Activated T-cell treated with anti-CD3 and anti-CD28 coated beads, Interleukin-2, amount 50 U/mL, for 48 hours (primary cell): ENCODE measurements around the gene HRH3.

Experiments
- DNase-seq, 2 experiments: peaks; one replicate each; pipeline ENCODE4 v3.0.0-alpha.2; 2020

HRH3 gene

DNA sequence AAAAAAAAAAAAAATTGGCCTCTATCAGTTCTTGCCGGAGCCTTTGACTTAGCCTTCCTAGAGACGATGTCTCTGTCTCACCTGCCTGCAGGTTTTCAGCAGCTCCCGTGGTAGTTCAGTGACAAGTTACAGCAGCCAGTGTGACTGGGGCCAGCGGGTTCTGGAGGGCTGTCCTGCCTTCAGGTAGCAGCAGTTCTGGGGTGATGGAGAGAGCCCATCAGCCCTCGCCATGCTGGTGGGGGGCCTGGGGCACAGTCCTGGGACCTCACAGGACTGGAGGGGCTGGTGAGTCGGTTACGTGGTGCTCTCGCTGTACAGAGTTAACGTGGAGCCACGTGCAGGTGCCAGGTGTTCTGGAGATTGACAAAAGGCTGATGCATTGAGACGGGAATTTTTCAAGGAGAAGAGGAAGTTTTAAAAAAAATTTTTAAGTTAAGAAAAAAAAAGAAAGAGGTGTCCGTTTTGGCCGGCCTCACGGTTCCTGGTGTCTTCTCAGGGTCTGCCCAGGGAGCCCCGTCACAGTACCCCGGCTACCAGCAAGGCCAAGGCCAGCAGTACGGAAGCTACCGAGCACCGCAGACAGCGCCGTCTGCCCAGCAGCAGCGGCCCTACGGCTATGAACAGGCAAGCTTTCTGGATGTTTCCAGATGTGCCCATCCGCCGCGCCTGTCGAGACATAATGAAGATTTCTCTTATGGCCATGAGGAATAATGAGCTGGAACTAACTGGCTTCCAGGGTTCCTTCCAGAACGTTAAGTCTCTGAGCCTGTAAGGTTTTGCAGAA lies 45.9 kb downstream of the HRH3 start:
- DNase-seq = no peak

GRCh38 chr20:62172666-62173065 lies 47.4 kb downstream of the HRH3 start:
- no peak for DNase-seq

- no peak for DNase-seq
Measured at GRCh38 chr20:62171245-62171644, 48.8 kb downstream of the HRH3 start.

GRCh38 chr20:62170536-62170935 lies 49.5 kb downstream of the HRH3 start:
- DNase-seq = no peak

- no peak for DNase-seq
Measured at GRCh38 chr20:62168890-62169435, 51.1 kb downstream of the HRH3 start.

- no peak for DNase-seq
Measured at GRCh38 chr20:62168061-62168460, 52.0 kb downstream of the HRH3 start.

DNA sequence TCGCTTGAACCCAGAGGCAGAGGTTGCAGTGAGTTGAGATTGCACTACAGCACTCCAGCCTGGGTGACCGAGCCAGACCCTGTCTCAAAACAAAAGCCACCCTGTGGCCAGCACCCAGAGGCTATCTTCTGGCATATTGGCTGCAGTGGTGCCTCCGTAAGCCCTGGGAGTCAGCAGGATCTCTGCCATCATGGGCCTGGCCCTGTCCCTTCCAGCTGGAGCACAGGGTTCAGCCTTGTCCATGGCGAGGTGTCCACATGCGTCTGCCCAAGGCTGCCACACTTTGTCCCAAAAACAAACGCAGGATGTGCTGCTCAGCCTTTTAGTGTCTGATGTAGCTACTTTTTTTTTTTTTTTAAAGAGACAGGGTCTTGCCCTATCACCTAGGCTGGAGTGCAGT lies 52.6 kb downstream of the HRH3 start:
- DNase-seq = no peak

DNA sequence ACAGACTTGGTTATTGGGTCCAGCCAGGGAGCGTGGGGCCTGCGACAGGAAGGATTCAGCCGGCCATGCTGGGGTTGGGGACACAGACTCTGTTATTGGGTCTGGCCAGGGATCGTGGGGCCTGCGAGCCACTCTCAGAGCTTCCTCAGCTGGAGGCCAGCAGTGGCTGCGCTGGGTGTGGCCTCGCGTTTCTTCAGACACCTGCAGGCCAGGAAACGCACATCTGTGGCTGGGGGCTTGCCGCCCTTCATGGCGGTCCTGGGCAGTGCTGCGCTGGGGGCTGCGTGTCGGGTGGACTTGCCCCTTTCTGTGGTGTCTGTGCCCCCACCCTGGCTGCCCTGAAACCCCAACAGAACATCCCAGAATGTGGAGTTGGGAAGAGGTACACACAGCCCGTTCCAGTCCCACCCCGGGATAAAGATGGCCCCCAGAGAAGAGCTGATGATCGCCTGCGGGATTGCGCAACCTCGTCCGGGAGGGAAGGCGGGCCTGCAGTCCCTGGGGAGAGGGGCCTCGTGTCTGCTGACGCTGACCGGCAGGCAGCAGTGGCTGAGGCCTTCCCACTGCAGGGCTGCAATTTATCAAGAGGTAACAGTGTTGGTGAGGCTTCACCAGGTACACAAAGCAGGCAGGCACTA lies 54.2 kb downstream of the HRH3 start:
- DNase-seq = no peak
